ENCODE data around the gene HDC. TPM values are rescaled to one million over a fixed set of nuclear protein-coding genes. Genes with fewer than 3 reads are reported as not detected.

Gene HDC
- total RNA-seq, 2 donors from 2014 or later: 4.1 TPM; not detected in 1

- Histone ChIP-seq H3K27me3 (replicated peaks; ENCODE audit: insufficient read depth) (no peaks in the 10 kb centered on the region), H3K4me3 (no peak overlapping the region), H3K4me1 (replicated peaks) (no peaks in the 10 kb centered on the region), H3K36me3 (no peaks in the 10 kb centered on the region), H3K27ac (no peak overlapping the region), H3K9me3 (no peaks in the 10 kb centered on the region)
- WGBS: 96% methylated on average over 2 of the region's 2 CpGs
- intact Hi-C loops (cut with DNase I): no loop called here
- no peak for TF ChIP-seq POLR2AphosphoS5 (IDR thresholded peaks at IDR 0.05)
- no peak for TF ChIP-seq CTCF (IDR thresholded peaks at IDR 0.05)
- no peak for TF ChIP-seq POLR2A (IDR thresholded peaks at IDR 0.05)
- DNase-seq (ENCODE audit: low spot score): no peak
Observed at GRCh38 chr15:50238255-50238654, 27.3 kb downstream of the HDC start.

DNA sequence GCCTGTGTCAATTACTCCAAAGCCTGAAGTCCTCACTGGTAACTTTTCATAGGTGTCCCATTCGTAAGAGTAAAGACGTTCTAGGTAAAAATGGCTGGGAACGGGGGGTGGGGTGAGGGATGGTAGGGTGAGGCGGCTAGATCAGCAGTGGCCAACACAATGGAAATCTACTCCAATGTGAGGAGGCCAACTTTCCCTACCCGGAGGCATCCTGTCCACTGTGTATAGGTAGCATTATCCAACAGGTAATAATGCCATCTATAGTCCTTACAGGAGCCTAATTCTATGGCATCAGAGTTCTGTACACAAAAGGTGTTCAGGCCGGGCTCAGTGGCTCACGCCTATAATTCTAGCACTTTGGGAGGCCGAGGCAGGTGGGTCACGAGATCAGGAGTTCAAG, 29.1 kb downstream of the HDC start:
- no peak for TF ChIP-seq POLR2A (IDR thresholded peaks at IDR 0.05)
- TF ChIP-seq CTCF (IDR thresholded peaks at IDR 0.05): no peak
- no peak for TF ChIP-seq POLR2AphosphoS5 (IDR thresholded peaks at IDR 0.05)
- DNase-seq (ENCODE audit: low spot score): no peak
- intact Hi-C loops (cut with DNase I): no loop called here
- no peaks in the 10 kb centered on the region for H3K9me3 ChIP-seq
- WGBS: 95% methylated on average over 9 of the region's 9 CpGs
- H3K4me1 ChIP-seq (replicated peaks): no peaks in the 10 kb centered on the region
- H3K36me3 ChIP-seq: no peaks in the 10 kb centered on the region
- H3K4me3 ChIP-seq: no peak overlapping the region
- H3K27me3 ChIP-seq (replicated peaks; ENCODE audit: insufficient read depth): no peaks in the 10 kb centered on the region
- H3K27ac ChIP-seq: no peak overlapping the region

- Histone ChIP-seq H3K9me3 (no peaks in the 10 kb centered on the region), H3K4me1 (replicated peaks) (no peaks in the 10 kb centered on the region), H3K36me3 (no peaks in the 10 kb centered on the region), H3K27ac (no peak overlapping the region), H3K4me3 (no peak overlapping the region), H3K27me3 (replicated peaks; ENCODE audit: insufficient read depth) (no peaks in the 10 kb centered on the region)
- no peak for DNase-seq (ENCODE audit: low spot score)
- no peak for TF ChIP-seq POLR2A (IDR thresholded peaks at IDR 0.05)
- no peak for TF ChIP-seq POLR2AphosphoS5 (IDR thresholded peaks at IDR 0.05)
- TF ChIP-seq CTCF (IDR thresholded peaks at IDR 0.05): no peak
- 93% methylated on average over 1 of the region's 1 CpG for WGBS
- intact Hi-C loops (cut with DNase I): no loop called here
Observed at GRCh38 chr15:50235794-50236193, 29.7 kb downstream of the HDC start.

- 47% methylated on average over 2 of the region's 2 CpGs for WGBS
- no peaks in the 10 kb centered on the region for H3K36me3 ChIP-seq
- no peaks in the 10 kb centered on the region for H3K27me3 ChIP-seq (replicated peaks; ENCODE audit: insufficient read depth)
- TF ChIP-seq POLR2A (IDR thresholded peaks at IDR 0.05) (no peak), CTCF (IDR thresholded peaks at IDR 0.05) (no peak), POLR2AphosphoS5 (IDR thresholded peaks at IDR 0.05) (no peak)
- no peak for DNase-seq (ENCODE audit: low spot score)
- H3K9me3 ChIP-seq: no peaks in the 10 kb centered on the region
- H3K27ac ChIP-seq: no peak overlapping the region
- intact Hi-C loops (cut with DNase I): no loop called here
- no peak overlapping the region for H3K4me3 ChIP-seq
- no peaks in the 10 kb centered on the region for H3K4me1 ChIP-seq (replicated peaks)
Observed at GRCh38 chr15:50234764-50235163, 30.8 kb downstream of the HDC start.

DNA sequence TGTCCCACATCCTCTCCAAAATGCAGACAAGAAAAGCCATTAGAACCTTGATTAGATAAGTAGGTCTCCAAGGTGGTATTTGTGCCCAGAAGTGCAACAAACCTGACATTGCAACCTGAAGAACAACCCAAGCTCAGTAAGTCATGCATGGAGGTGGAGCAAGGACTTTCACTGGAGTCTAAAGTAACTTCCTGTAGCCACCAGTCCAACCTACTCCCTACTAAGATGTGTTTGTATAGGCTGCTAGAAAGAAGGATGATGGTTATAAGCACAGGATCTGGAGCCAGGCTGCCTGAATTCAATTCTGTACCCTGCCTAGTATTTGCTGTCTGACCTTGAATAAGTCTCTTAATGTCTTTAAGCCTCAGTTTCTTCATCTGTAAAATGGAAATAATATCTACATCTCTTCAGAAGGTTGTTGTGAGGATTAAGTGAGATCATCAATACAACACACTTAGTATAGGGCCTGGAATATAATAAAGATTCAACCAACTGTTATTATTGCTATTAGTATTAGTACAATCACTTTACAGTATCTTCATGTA, 32.3 kb downstream of the HDC start:
- Histone ChIP-seq H3K36me3 (no peaks in the 10 kb centered on the region), H3K27me3 (replicated peaks; ENCODE audit: insufficient read depth) (no peaks in the 10 kb centered on the region), H3K4me3 (no peak overlapping the region), H3K27ac (no peak overlapping the region), H3K9me3 (no peaks in the 10 kb centered on the region), H3K4me1 (replicated peaks) (no peaks in the 10 kb centered on the region)
- TF ChIP-seq CTCF (IDR thresholded peaks at IDR 0.05) (no peak), POLR2AphosphoS5 (IDR thresholded peaks at IDR 0.05) (no peak), POLR2A (IDR thresholded peaks at IDR 0.05) (no peak)
- intact Hi-C loops (cut with DNase I): no loop called here
- no peak for DNase-seq (ENCODE audit: low spot score)

Data from prostate gland (tissue), 2 donors.